ENCODE measurements around the gene BECN2.

- TF ChIP-seq CTCF (IDR thresholded peaks at IDR 0.05) (no peak), POLR2A (IDR thresholded peaks at IDR 0.05) (no peak)
Measured at GRCh38 chr1:241944300-241944699, 13.3 kb upstream of the BECN2 start.
